ENCODE measurements around the gene ADCY5. TPM values are rescaled to one million over a fixed set of nuclear protein-coding genes. Genes with fewer than 3 reads are reported as not detected.

ADCY5 gene
- total RNA-seq, 2 donors from 2014 or later, result 105 to 163 TPM

- H3K36me3 ChIP-seq, result peaks cover 70% of the 10 kb centered on the region
- no peaks in the 10 kb centered on the region for H3K9me3 ChIP-seq
- DNase-seq (ENCODE audit: low spot score), result peak; percentile 44
- no peaks in the 10 kb centered on the region for H3K27me3 ChIP-seq
- no peak overlapping the region for H3K27ac ChIP-seq
- H3K4me1 ChIP-seq, result peaks cover 0 to 6% of the 10 kb centered on the region in 2 donors
- no peak overlapping the region for H3K4me3 ChIP-seq
- TF ChIP-seq CTCF (IDR thresholded peaks at IDR 0.05), result no peak
These were observed 161.0 kb downstream of the ADCY5 start for GRCh38 chr3:123287962-123288302.

- no peak overlapping the region for H3K4me3 ChIP-seq
- H3K9me3 ChIP-seq, result no peaks in the 10 kb centered on the region
- TF ChIP-seq CTCF (IDR thresholded peaks at IDR 0.05), result no peak
- H3K27ac ChIP-seq, result no peak overlapping the region
- peaks cover 0 to 6% of the 10 kb centered on the region in 2 donors for H3K4me1 ChIP-seq
- H3K36me3 ChIP-seq, result peaks cover 76% of the 10 kb centered on the region
- peak; percentile 34 for DNase-seq (ENCODE audit: low spot score)
- no peaks in the 10 kb centered on the region for H3K27me3 ChIP-seq
These were observed 161.6 kb downstream of the ADCY5 start for GRCh38 chr3:123287051-123287961.

GRCh38 chr3:123286308-123287023 lies 162.4 kb downstream of the ADCY5 start:
- Histone ChIP-seq H3K27me3 (no peaks in the 10 kb centered on the region), H3K9me3 (no peaks in the 10 kb centered on the region), H3K36me3 (peaks cover 83% of the 10 kb centered on the region), H3K27ac (no peak overlapping the region), H3K4me3 (no peak overlapping the region), H3K4me1 (peaks cover 0 to 6% of the 10 kb centered on the region in 2 donors)
- DNase-seq (ENCODE audit: low spot score), result peak; percentile 55
- TF ChIP-seq CTCF (IDR thresholded peaks at IDR 0.05), result peak; percentile 44 to 58

GRCh38 chr3:123285931-123286307 lies 163.0 kb downstream of the ADCY5 start:
- TF ChIP-seq CTCF (IDR thresholded peaks at IDR 0.05), result no peak
- Histone ChIP-seq H3K27me3 (no peaks in the 10 kb centered on the region), H3K4me3 (no peak overlapping the region), H3K9me3 (no peaks in the 10 kb centered on the region), H3K36me3 (peaks cover 77% of the 10 kb centered on the region), H3K4me1 (peaks cover 0 to 6% of the 10 kb centered on the region in 2 donors), H3K27ac (no peak overlapping the region)
- peak; percentile 30 for DNase-seq (ENCODE audit: low spot score)

GRCh38 chr3:123285479-123285878 lies 163.4 kb downstream of the ADCY5 start:
- Histone ChIP-seq H3K4me3 (no peak overlapping the region), H3K27me3 (no peaks in the 10 kb centered on the region), H3K4me1 (peaks cover 0 to 6% of the 10 kb centered on the region in 2 donors), H3K9me3 (no peaks in the 10 kb centered on the region), H3K36me3 (peaks cover 73% of the 10 kb centered on the region), H3K27ac (no peak overlapping the region)
- no peak for TF ChIP-seq CTCF (IDR thresholded peaks at IDR 0.05)
- DNase-seq (ENCODE audit: low spot score), result peak; percentile 40

All from right atrium auricular region (tissue), 2 donors.